NCI-H2196 treated with DMSO at 0.1 percent for 48 hours (cell line): ENCODE measurements around the gene SGO2.
"Not testable (repeated sequence)": the region's sequence is repeated elsewhere in the genome, so short reads cannot be mapped to it uniquely, and the experiment has no call there.

Experiments
- DNase-seq: peaks from one replicate; lab custom pipeline; 2025; ENCODE audit not compliant: unreplicated experiment; lab: John Stamatoyannopoulos, UW

Gene SGO2

GRCh38 chr2:200620606-200621390, 94.8 kb downstream of the SGO2 start:
- DNase-seq: no peak

GRCh38 chr2:200622106-200622505, 96.1 kb downstream of the SGO2 start:
- no peak for DNase-seq

- no peak for DNase-seq
Measured at GRCh38 chr2:200624026-200624425, 98.0 kb downstream of the SGO2 start.

- no peak for DNase-seq
Measured at GRCh38 chr2:200624658-200625057, 98.7 kb downstream of the SGO2 start.

- no peak for DNase-seq
Measured at GRCh38 chr2:200625282-200625681, 99.3 kb downstream of the SGO2 start.

GRCh38 chr2:200625958-200626363, 100.0 kb downstream of the SGO2 start:
- DNase-seq: no peak

- DNase-seq: no peak
Measured at GRCh38 chr2:200627110-200627770, 101.2 kb downstream of the SGO2 start.

GRCh38 chr2:200628461-200628860, 102.5 kb downstream of the SGO2 start:
- not testable (repeated sequence) for DNase-seq

- DNase-seq: no peak
Measured at GRCh38 chr2:200631287-200631686, 105.3 kb downstream of the SGO2 start.
